ENCODE results near the gene CD160. TPM values are rescaled to one million over a fixed set of nuclear protein-coding genes. Genes with fewer than 3 reads are reported as not detected.
A peak's percentile ranks its signal among the peaks of the same experiment; 100 is the strongest.
"Not testable (repeated sequence)": the region's sequence is repeated elsewhere in the genome, so short reads cannot be mapped to it uniquely, and the experiment has no call there.

The CD160 gene
- total RNA-seq, 4 donors from 2014 or later: 0.21 TPM; not detected in 3

DNA sequence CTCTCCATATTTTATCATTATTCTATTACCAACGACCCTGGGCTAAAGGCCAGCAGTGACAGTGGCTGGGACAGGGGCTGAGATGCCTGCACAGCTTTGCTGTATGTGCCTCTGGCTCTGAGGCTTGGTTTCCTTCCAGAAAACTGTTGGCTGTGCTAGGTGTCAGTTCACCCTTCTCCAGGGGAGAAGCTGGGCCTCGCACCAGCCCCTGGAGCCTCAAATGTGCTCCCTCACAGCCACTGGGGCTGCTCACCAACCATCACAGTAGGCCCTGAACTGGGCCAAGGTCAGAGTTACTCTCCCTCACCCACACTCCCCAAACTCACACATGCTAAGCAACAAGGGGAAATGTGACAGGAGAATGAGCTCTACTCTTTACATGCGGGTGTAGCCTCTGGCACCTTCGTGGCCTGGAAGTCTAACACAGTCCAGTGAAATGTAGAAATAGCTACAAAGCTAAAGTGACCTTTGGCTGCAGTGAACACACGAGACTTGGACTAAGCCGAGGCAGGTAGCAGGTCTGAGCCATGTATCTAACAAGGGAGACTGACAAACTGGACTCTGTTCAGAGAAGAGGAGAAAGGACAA, 4.7 kb upstream of the CD160 start:
- H3K4me1 ChIP-seq: no peaks in the 10 kb centered on the region

DNA sequence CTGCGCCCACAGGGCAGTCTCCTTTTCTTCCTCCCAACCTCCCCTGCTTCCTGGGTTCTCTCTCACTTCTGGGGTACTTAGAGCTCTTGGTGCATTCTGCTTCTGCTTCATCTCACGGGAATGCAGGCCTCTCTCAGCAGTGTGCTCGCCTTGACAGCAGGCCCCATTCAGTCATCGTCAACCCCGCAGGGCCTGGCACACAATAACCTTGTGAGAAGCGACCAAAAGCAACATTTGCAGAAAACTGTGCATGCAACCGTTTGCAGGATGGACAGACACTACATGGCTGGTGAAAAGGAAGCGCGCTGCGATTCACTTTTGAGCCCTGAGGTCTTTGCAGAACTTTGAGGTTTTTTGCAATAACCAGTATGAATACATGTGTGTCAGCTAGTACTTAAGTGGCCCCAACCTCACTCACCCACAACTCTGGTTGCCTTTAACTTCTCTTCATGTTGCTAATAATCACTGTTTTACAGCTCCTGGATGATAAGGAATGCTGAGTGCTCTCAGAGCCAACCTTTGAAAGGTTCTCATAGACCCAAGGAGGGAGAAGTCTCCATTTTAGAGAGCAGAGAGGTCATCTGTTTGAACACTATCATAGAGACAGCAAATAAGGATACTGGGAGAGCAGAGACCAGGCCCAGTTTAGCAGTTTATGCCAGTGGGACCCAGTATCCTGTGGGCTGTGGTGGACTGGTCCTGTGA, 2.5 kb upstream of the CD160 start:
- no peaks in the 10 kb centered on the region for H3K36me3 ChIP-seq
- H3K9me3 ChIP-seq: no peaks in the 10 kb centered on the region
- H3K27me3 ChIP-seq: peaks cover 0 to 6% of the 10 kb centered on the region in 2 donors
- 43 to 50% methylated on average over 10 of the region's 10 CpGs for WGBS, 2 donors
- no peak for TF ChIP-seq EP300 (IDR thresholded peaks at IDR 0.05)
- DNase-seq (ENCODE audit: low spot score in 2 of 2): no peak
- H3K4me1 ChIP-seq: peaks cover 0 to 16% (median 0%) of the 10 kb centered on the region in 4 donors
- no peak overlapping the region for H3K4me3 ChIP-seq
- H3K27ac ChIP-seq: no peak overlapping the region

More for the DNA sequence above, 4.7 kb upstream of the CD160 start:
- TF ChIP-seq EP300 (IDR thresholded peaks at IDR 0.05) (no peak), POLR2A (IDR thresholded peaks at IDR 0.05) (no peak)
- TF ChIP-seq, protein P1, sequence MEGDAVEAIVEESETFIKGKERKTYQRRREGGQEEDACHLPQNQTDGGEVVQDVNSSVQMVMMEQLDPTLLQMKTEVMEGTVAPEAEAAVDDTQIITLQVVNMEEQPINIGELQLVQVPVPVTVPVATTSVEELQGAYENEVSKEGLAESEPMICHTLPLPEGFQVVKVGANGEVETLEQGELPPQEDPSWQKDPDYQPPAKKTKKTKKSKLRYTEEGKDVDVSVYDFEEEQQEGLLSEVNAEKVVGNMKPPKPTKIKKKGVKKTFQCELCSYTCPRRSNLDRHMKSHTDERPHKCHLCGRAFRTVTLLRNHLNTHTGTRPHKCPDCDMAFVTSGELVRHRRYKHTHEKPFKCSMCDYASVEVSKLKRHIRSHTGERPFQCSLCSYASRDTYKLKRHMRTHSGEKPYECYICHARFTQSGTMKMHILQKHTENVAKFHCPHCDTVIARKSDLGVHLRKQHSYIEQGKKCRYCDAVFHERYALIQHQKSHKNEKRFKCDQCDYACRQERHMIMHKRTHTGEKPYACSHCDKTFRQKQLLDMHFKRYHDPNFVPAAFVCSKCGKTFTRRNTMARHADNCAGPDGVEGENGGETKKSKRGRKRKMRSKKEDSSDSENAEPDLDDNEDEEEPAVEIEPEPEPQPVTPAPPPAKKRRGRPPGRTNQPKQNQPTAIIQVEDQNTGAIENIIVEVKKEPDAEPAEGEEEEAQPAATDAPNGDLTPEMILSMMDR (IDR thresholded peaks at IDR 0.05): no peak
- DNase-seq (ENCODE audit: low spot score in 2 of 2): no peak
- Histone ChIP-seq H3K36me3 (no peaks in the 10 kb centered on the region), H3K27ac (no peak overlapping the region), H3K27me3 (peaks cover 0 to 2% of the 10 kb centered on the region in 2 donors), H3K4me3 (no peak overlapping the region), H3K9me3 (no peaks in the 10 kb centered on the region)
- WGBS, 2 donors: 73 to 77% methylated on average over 6 of the region's 6 CpGs

DNA sequence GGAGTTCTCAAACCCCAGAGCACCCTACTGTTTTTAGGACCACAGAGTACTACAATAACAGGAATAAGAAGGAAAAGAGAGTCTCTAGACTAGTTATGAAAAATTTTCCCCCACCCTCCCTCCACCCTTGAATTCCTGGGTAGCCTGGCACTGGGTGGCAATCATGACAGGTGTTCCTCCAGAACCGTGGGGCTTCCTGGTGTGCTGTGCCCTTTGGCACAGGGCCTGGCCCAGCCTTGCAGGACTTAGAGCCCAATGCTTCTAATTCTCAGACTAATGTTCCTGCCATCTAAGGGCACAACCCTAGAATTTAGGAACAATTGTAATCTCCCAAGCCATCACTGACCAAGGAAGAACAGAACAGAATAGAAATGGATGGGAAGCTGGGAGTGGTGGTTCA, 1.5 kb upstream of the CD160 start:
- no peak overlapping the region for H3K27ac ChIP-seq
- 71 to 83% methylated on average over 1 of the region's 1 CpG for WGBS, 2 donors
- TF ChIP-seq POLR2A (IDR thresholded peaks at IDR 0.05): no peak
- TF ChIP-seq EP300 (IDR thresholded peaks at IDR 0.05): no peak
- TF ChIP-seq, protein P1 (IDR thresholded peaks at IDR 0.05): no peak
- no peaks in the 10 kb centered on the region for H3K9me3 ChIP-seq
- no peaks in the 10 kb centered on the region for H3K36me3 ChIP-seq
- no peak overlapping the region for H3K4me3 ChIP-seq
- H3K27me3 ChIP-seq: peaks cover 0 to 6% of the 10 kb centered on the region in 2 donors
- H3K4me1 ChIP-seq: peaks cover 0 to 18% (median 0%) of the 10 kb centered on the region in 4 donors
- DNase-seq (ENCODE audit: low spot score in 2 of 2): no peak

DNA sequence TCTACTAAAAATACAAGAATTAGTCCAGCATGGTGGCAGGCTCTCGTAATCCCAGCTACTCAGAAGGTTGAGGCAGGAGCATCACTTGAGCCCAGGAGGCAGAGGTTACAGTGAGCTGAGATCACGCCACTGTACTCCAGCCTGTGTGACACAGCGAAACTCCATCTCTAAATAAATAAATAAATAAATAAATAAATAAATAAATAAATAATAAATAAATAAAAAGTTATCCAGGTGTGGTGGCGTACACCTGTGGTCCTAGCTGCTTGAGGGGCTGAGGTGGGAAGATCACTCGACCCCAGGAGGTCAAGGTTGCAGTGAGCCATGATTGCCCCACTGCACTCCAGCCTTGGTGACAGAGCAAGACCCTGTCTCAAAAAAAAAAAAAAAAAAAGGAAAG, 834 bp upstream of the CD160 start:
- H3K36me3 ChIP-seq; DNase-seq (ENCODE audit: low spot score in 2 of 2); H3K27ac ChIP-seq; H3K9me3 ChIP-seq; H3K27me3 ChIP-seq; H3K4me3 ChIP-seq: not testable (repeated sequence)
- 91 to 93% methylated on average over 5 of the region's 5 CpGs for WGBS, 2 donors
- peaks cover 0 to 18% (median 0%) of the 10 kb centered on the region in 4 donors for H3K4me1 ChIP-seq

DNA sequence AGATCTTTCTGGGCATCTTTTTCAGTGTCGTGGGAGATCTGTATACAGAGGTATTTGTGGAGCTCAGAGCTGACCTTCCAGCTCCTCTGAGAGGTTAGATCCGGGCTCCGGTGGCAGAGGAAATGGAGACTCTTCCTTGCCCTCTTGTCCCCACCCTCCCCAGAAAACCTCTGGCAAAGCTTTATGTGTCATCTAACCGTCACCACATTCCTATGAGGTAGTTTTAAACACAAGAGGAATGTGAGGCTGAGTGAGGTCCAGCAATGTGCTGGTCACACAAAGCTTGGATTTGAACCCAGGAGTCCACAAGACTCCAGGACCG, 1.2 kb downstream of the CD160 start:
- DNase-seq (ENCODE audit: low spot score in 2 of 2): no peak
- H3K27ac ChIP-seq: no peak overlapping the region
- H3K9me3 ChIP-seq: no peaks in the 10 kb centered on the region
- 44 to 46% methylated on average over 3 to 5 of the region's 5 CpGs for WGBS, 2 donors
- peaks cover 0 to 6% of the 10 kb centered on the region in 2 donors for H3K27me3 ChIP-seq
- H3K4me3 ChIP-seq: peak overlapping the region in 1 of 4 donors; percentile 0
- peaks cover 0 to 18% (median 0%) of the 10 kb centered on the region in 4 donors for H3K4me1 ChIP-seq
- TF ChIP-seq, protein P1 (IDR thresholded peaks at IDR 0.05): no peak
- TF ChIP-seq EP300 (IDR thresholded peaks at IDR 0.05) (no peak), POLR2A (IDR thresholded peaks at IDR 0.05) (no peak)
- no peaks in the 10 kb centered on the region for H3K36me3 ChIP-seq

DNA sequence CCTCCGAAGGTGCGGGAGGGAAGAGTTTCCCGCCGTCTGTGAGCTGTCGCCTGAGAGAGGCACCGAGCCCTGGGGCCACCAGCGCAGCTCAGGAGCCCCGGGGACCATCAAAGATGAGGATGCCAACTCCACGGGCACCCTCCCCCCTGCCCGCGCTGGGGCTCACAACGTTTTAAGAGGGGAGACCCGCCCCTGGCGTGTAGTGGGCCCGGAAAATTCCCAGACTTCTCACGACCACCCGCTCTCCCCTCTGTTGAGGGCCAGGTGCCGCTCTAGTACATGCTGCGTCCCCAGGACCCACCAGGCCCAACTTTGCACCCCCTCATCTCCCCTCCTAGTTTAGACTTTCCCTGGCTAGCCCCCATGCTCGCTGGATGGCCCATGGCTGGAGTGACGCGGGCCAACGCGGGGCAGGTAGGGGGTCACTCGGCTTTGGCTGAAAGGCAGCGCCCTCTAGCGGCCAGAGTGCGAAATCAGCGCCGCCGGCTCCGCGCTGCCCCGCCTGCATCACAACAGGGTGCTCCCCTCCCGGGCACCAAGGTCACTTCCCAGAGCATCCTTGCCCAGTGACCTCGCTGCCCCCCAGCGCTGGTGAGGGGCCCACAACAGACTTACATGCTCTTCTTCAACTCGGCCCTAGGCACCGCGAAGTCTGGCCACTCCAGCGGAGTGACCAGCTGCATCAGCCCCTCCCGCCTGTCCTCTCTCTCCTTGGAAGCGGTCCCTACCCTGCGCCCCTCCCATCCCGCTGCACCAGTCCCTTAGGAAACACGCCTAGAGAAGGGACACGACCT, 1.8 kb downstream of the CD160 start:
- Histone ChIP-seq H3K36me3 (no peaks in the 10 kb centered on the region), H3K9me3 (no peaks in the 10 kb centered on the region), H3K4me3 (peak overlapping the region in 3 of 4 donors; percentile 0 to 36 (median 22)), H3K27ac (no peak overlapping the region), H3K27me3 (peaks cover 0 to 6% of the 10 kb centered on the region in 2 donors), H3K4me1 (peaks cover 0 to 18% (median 0%) of the 10 kb centered on the region in 4 donors)
- peak; percentile 43 to 50 for DNase-seq (ENCODE audit: low spot score in 2 of 2)
- TF ChIP-seq, protein P1 (IDR thresholded peaks at IDR 0.05): peak; percentile 85 to 94 (median 93)
- TF ChIP-seq EP300 (IDR thresholded peaks at IDR 0.05): no peak
- 7 to 8% methylated on average over 13 to 47 of the region's 47 CpGs for WGBS, 2 donors

DNA sequence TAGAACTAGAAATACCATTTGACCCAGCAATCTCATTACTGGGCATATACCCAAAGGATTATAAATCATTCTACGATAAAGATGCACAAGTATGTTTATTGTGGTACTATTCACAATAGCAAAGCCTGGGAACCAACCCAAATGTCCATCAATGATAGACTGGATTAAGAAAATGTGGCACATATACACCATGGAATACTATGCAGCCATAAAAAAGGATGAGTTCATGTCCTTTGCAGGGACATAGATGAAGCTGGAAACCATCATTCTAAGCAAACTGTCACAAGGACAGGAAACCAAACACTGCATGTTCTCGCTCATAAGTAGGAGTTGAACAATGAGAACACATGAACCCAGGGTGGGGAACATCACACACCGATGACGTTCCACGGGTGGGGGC, 6.9 kb downstream of the CD160 start:
- H3K27ac ChIP-seq; H3K36me3 ChIP-seq; H3K9me3 ChIP-seq; H3K27me3 ChIP-seq; H3K4me3 ChIP-seq; DNase-seq (ENCODE audit: low spot score in 2 of 2); H3K4me1 ChIP-seq: not testable (repeated sequence)
- 94 to 96% methylated on average over 5 of the region's 5 CpGs for WGBS, 2 donors
